NCI-H2107 treated with DMSO at 0.1 percent for 48 hours (cell line): ENCODE measurements around the gene FAM120AOS.
A peak's percentile ranks its signal among the peaks of the same experiment; 100 is the strongest.

Source experiments
- DNase-seq: peaks from one replicate; lab custom pipeline; 2025; ENCODE audit not compliant: unreplicated experiment; lab: John Stamatoyannopoulos, UW

Gene FAM120AOS

GRCh38 chr9:93467462-93467861, 14.1 kb upstream of the FAM120AOS start:
- DNase-seq = no peak

- no peak for DNase-seq
These were observed 13.7 kb upstream of the FAM120AOS start for GRCh38 chr9:93467062-93467416.

- no peak for DNase-seq
These were observed 13.2 kb upstream of the FAM120AOS start for GRCh38 chr9:93466416-93467061.

GRCh38 chr9:93465855-93466254, 12.5 kb upstream of the FAM120AOS start:
- no peak for DNase-seq

- no peak for DNase-seq
These were observed 11.5 kb upstream of the FAM120AOS start for GRCh38 chr9:93464876-93465275.

- DNase-seq = no peak
These were observed 11.0 kb upstream of the FAM120AOS start for GRCh38 chr9:93464395-93464794.

GRCh38 chr9:93463638-93464248, 10.4 kb upstream of the FAM120AOS start:
- DNase-seq = no peak

- no peak for DNase-seq
These were observed 8.4 kb upstream of the FAM120AOS start for GRCh38 chr9:93461821-93462220.

- no peak for DNase-seq
These were observed 8.0 kb upstream of the FAM120AOS start for GRCh38 chr9:93461414-93461743.

GRCh38 chr9:93460689-93461413, 7.5 kb upstream of the FAM120AOS start:
- no peak for DNase-seq

- no peak for DNase-seq
These were observed 6.1 kb upstream of the FAM120AOS start for GRCh38 chr9:93459432-93459847.

- DNase-seq = no peak
These were observed 5.3 kb upstream of the FAM120AOS start for GRCh38 chr9:93458712-93459111.

- DNase-seq = no peak
These were observed 3.6 kb upstream of the FAM120AOS start for GRCh38 chr9:93457006-93457405.

- DNase-seq = no peak
These were observed 3.1 kb upstream of the FAM120AOS start for GRCh38 chr9:93456504-93456903.

- DNase-seq = no peak
These were observed 2.6 kb upstream of the FAM120AOS start for GRCh38 chr9:93456022-93456421.

- DNase-seq = peak; percentile 13
These were observed 703 bp downstream of the FAM120AOS start for GRCh38 chr9:93452710-93453046.

GRCh38 chr9:93451849-93452709, 1.3 kb downstream of the FAM120AOS start:
- no peak for DNase-seq

GRCh38 chr9:93450945-93451815, 2.2 kb downstream of the FAM120AOS start, which contains the start of gene FAM120A:
TSS of gene FAM120A (plus strand) at chr9:93451685. CDS start at chr9:93451916, 231 bp downstream.
- peak; percentile 25 for DNase-seq

GRCh38 chr9:93447655-93448054, 5.7 kb downstream of the FAM120AOS start:
- DNase-seq = no peak

GRCh38 chr9:93446073-93446472, 7.3 kb downstream of the FAM120AOS start:
- DNase-seq = no peak
